Dendritic cell treated with granulocyte-macrophage colony-stimulating factor and Interleukin-4, amounts not matched to agents 40 ng/mL and 50 ng/mL, for 4 days (primary cell): ENCODE data around the gene SSBP4.
"Not testable (repeated sequence)": the region's sequence is repeated elsewhere in the genome, so short reads cannot be mapped to it uniquely, and the experiment has no call there.

Source experiments
- H3K27ac Mint-ChIP-seq: one replicate; pipeline ENCODE4 v1.8.0; 2022; ENCODE audit warnings: mild to moderate bottlenecking, mixed read lengths
- H3K27me3 Mint-ChIP-seq: one replicate; pipeline ENCODE4 v1.8.0; 2022; ENCODE audit warnings: mild to moderate bottlenecking, mixed read lengths
- H3K36me3 Mint-ChIP-seq: one replicate; pipeline ENCODE4 v1.8.0; 2022; ENCODE audit warnings: low read depth, mixed read lengths
- H3K4me1 Mint-ChIP-seq: one replicate; pipeline ENCODE4 v1.8.0; 2022; ENCODE audit warnings: low read depth, mixed read lengths
- H3K4me3 Mint-ChIP-seq: one replicate; pipeline ENCODE4 v1.8.0; 2022; ENCODE audit warnings: mild to moderate bottlenecking, moderate library complexity, mixed read lengths
- H3K9me3 Mint-ChIP-seq: one replicate; pipeline ENCODE4 v1.8.0; 2022; ENCODE audit warnings: mixed read lengths
- intact Hi-C: fragments of 100-400 bp; cut with micrococcal nuclease; formaldehyde crosslinking; loops from one replicate; pipeline ENCODE4 v1.15.0; 2022

SSBP4 gene

DNA sequence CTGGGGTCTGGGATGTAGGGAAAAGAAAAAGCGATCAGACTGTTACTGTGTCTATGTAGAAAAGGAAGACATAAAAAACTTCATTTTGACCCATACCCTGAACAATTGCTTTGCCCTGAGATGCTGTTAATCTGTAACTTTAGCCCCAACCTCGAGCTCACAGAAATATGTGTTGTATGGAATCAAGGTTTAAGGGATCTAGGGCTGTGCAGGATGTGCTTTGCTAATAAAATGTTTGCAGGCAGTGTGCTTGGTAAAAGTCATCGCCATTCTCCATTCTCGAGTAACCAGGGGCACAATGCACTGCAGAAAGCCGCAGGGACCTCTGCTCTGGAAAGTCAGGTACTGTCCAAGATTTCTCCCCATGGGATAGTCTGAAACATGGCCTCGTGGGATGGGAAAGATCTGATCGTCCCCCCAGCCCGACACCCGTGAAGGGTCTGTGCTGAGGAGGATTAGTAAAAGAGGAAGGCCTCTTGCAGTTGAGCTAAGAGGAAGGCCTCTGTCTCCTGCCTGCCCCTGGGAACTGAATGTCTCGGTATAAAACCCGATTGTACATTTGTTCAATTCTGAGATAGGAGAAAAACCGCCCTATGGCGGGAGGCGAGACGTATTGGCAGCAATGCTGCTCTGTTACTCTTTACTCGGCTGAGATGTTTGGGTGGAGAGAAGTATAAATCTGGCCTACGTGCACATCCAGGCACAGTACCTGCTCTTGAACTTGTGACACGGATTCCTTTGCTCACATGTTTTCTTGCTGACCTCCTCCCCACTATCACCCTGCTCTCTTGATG, 16.5 kb upstream of the SSBP4 start:
- H3K36me3 Mint-ChIP-seq, H3K27me3 Mint-ChIP-seq, H3K9me3 Mint-ChIP-seq, intact Hi-C loops: not testable (repeated sequence)
- peak overlapping the region; percentile 90 for H3K27ac Mint-ChIP-seq
- peaks cover 51% of the 10 kb centered on the region for H3K4me1 Mint-ChIP-seq
- peak overlapping the region; percentile 50 for H3K4me3 Mint-ChIP-seq

DNA sequence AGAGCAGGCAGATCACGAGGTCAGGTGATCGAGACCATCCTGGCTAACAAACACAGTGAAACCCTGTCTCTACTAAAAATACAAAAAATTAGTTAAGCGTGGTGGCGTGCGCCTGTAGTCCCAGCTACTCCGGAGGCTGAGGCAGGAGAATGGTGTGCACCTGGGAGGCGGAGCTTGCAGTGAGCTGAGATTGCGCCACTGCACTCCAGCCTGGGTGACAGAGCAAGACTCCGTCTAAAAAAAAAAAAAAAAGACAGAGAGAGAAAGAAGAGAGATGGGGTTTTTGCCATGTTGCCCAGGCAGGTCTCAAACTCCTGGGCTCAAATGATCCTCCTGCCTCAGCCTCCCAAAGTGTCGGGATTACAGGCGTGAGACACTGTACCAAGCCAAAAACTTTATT, 13.4 kb upstream of the SSBP4 start:
- H3K36me3 Mint-ChIP-seq, H3K27ac Mint-ChIP-seq, intact Hi-C loops, H3K4me3 Mint-ChIP-seq, H3K27me3 Mint-ChIP-seq, H3K9me3 Mint-ChIP-seq: not testable (repeated sequence)
- peaks cover 50% of the 10 kb centered on the region for H3K4me1 Mint-ChIP-seq

DNA sequence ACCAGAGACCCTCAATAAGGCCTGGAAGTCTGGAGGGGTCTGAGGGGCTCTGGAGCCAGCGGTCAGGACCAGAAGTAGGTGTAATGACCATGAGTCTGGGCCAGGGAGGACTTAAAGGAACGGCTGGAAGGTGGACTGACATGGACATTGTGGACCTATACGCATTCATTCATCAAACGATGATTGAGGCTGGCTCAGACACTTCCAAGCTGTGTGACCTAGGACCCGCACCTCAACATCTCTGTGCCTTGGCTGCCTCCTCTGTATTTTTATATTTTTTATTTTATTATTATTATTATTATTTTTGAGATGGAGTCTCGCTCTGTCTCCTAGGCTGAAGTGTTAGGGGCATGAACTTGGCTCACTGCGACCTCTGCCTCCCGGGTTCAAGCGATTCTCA, 12.4 kb upstream of the SSBP4 start:
- H3K9me3 Mint-ChIP-seq: no peaks in the 10 kb centered on the region
- no peaks in the 10 kb centered on the region for H3K36me3 Mint-ChIP-seq
- peaks cover 3% of the 10 kb centered on the region for H3K27me3 Mint-ChIP-seq
- no peak overlapping the region for H3K27ac Mint-ChIP-seq
- intact Hi-C loops: no loop called here
- H3K4me1 Mint-ChIP-seq: peaks cover 40% of the 10 kb centered on the region
- no peak overlapping the region for H3K4me3 Mint-ChIP-seq

DNA sequence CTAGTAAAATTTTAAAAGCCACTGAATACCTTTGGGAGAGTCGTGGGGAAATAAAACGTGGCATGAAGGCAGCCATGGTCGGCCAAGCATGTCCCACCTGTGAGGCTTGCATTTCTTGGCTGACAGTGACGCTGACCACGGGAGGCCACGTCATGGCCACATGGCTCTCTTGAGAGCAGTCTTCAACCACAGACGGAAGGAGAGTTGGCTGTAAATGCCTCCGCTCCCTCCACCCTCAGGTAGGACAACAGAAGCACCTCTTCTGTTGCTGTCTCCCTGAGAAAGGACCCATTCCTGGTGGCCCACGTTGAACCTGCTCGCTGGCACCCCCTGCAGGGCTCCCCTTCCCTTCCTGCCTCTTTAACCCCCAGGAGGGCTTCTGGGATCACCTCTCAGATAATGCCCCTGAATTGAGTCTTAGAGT, 11.1 kb upstream of the SSBP4 start:
- H3K4me3 Mint-ChIP-seq: no peak overlapping the region
- no peak overlapping the region for H3K27ac Mint-ChIP-seq
- intact Hi-C loops: loop anchor here (2.0 kb wide), 2 partner anchors 19 to 59 kb away; no protein-coding TSS in a partner anchor

DNA sequence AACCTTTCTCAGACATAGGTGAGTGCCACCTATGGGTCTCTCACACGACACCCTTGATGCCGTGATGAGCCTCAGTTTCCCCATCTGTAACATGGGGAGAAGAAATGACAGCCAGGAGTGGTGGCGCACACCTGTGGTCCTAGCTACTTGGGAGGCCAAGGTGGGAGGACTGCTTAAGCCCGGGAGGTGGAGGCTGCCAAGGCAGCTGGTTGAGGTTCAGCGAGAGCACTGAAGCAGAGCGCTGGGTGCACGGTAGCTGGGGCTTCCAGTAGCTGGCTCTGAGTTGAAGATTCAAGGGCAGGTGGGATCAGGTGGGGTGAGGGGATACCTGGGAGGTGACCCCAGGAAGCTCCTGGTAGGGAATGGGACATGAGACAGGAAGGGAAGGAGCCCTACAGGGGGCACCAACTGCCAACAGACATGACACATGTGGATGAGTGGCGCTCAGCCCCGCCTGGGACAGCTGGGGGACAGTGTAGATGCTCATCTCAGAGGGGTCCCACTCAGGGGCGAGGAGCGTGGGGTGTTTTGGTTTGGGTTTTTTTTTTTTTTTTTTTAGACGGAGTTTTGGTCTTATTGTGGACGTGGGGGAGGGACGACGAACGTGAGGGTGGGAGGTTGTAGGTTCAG, 6.5 kb upstream of the SSBP4 start:
- H3K36me3 Mint-ChIP-seq: no peaks in the 10 kb centered on the region
- peaks cover 14% of the 10 kb centered on the region for H3K27me3 Mint-ChIP-seq
- H3K4me3 Mint-ChIP-seq: no peak overlapping the region
- H3K27ac Mint-ChIP-seq: no peak overlapping the region
- H3K9me3 Mint-ChIP-seq: no peaks in the 10 kb centered on the region
- intact Hi-C loops: no loop called here
- H3K4me1 Mint-ChIP-seq: peaks cover 52% of the 10 kb centered on the region

More for the DNA sequence above, 11.1 kb upstream of the SSBP4 start:
- Mint-ChIP-seq H3K36me3 (no peaks in the 10 kb centered on the region), H3K27me3 (peaks cover 14% of the 10 kb centered on the region), H3K4me1 (peaks cover 27% of the 10 kb centered on the region), H3K9me3 (no peaks in the 10 kb centered on the region)

DNA sequence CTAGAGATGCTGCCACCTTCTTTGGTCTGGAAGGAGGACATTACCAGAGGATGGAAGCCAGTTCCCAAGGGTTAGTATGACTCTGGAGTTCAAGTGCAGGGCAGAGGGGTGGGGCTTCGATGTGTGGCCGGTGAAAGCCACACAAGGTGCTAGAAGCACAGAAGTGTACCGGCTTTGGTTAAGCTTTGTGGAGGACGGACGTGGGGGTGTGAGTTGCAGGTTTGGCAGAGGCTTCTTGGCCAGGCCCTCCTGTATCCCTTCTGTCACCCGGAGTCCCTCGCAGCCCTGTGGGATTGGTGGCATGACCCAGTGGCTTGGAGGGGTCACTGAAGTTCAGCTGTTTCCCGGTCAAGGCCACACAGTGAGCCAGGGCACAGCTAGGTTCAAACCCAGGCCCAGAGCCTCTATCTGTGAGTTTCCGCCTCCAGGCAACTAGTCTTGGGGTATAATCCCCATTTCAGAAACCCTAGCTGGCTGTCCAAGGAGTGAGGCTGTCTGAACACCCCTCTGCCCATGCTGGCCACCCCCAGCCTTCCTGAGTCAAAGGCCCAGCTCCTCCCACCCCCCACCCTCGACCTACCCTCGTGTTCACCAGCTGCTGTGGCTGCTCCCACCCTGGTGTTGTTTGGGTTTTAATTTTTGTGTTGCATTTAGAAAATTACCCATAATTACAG, 4.6 kb upstream of the SSBP4 start:
- peak overlapping the region; percentile 95 for H3K27ac Mint-ChIP-seq
- H3K4me1 Mint-ChIP-seq: peaks cover 58% of the 10 kb centered on the region
- peak overlapping the region; percentile 69 for H3K4me3 Mint-ChIP-seq
- no peaks in the 10 kb centered on the region for H3K9me3 Mint-ChIP-seq
- peaks cover under 1% of the 10 kb centered on the region for H3K36me3 Mint-ChIP-seq
- peaks cover 14% of the 10 kb centered on the region for H3K27me3 Mint-ChIP-seq
- intact Hi-C loops: loop anchor here (5.0 kb wide), 2 partner anchors 132 to 212 kb away; partner anchors contain the start of genes JUND and RAB3A

DNA sequence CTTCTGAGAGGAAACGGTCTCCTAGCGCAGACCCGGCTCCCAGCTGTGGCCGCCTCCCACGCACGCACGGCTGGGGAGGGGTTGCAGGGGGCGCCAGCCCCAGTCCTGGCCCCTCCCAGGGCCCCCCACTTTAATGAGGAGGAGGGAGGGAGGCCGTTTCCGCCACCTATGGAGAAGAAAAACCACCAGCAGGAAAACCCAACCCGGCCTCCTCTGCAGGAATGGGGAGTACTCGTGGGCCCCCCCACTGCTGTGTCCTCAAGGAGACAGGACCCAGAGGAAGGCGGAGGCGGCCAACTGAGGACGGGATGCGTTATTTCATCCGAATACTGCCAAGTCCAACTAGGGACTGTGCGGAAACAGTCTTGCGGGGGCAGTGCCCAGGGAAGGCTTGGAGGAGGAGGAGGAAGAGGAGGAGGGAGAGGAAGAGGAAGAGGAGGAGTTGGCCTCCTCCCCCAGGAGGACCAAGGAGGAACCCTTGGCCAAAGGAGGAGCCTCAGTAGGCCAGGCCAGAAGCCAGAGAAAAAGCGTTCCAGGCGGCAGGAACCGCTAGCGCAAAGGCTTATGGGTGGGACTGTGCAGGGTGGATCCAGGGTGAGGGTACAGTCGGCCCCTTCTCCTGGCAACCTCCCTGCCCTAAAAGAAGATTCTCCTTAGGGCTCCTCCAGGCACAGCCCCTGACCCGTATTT, 3.9 kb upstream of the SSBP4 start:
- Mint-ChIP-seq H3K4me1 (peaks cover 59% of the 10 kb centered on the region), H3K4me3 (peak overlapping the region; percentile 69), H3K36me3 (peaks cover 7% of the 10 kb centered on the region), H3K9me3 (no peaks in the 10 kb centered on the region), H3K27me3 (peaks cover 14% of the 10 kb centered on the region), H3K27ac (peak overlapping the region; percentile 95)
- intact Hi-C loops: loop anchor here (5.0 kb wide), 2 partner anchors 133 to 213 kb away; partner anchors contain the start of genes JUND and RAB3A

DNA sequence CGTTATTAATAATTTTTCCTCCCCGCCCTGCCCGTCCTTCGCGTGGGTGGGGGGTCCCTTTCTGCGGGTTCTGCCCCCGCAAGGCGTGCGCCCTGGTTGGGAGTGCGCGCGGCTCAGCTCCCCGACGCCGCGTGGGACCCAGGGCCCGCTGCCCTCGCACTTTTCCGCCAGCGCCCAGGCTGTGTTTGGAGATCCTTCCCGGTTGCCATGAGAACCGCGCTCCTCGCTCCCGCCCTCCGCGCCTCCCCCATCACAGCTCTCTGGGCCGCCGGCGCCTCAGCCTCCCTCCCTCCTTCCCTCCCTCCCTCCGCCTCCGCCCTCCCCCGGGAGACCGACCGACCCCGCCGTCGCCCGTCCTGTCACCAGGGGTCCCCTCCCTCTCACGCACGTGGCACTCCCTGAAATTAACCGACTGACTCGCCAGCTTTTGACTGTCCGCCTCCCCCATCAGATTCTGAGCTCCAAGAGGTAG, 2.4 kb upstream of the SSBP4 start:
- peaks cover 70% of the 10 kb centered on the region for H3K4me1 Mint-ChIP-seq
- intact Hi-C loops: loop anchor here (5.0 kb wide), 2 partner anchors 135 to 215 kb away; partner anchors contain the start of genes JUND and RAB3A
- H3K27me3 Mint-ChIP-seq: peaks cover 10% of the 10 kb centered on the region
- H3K27ac Mint-ChIP-seq: peak overlapping the region; percentile 95
- H3K9me3 Mint-ChIP-seq: no peaks in the 10 kb centered on the region
- peaks cover 11% of the 10 kb centered on the region for H3K36me3 Mint-ChIP-seq
- peak overlapping the region; percentile 65 for H3K4me3 Mint-ChIP-seq

DNA sequence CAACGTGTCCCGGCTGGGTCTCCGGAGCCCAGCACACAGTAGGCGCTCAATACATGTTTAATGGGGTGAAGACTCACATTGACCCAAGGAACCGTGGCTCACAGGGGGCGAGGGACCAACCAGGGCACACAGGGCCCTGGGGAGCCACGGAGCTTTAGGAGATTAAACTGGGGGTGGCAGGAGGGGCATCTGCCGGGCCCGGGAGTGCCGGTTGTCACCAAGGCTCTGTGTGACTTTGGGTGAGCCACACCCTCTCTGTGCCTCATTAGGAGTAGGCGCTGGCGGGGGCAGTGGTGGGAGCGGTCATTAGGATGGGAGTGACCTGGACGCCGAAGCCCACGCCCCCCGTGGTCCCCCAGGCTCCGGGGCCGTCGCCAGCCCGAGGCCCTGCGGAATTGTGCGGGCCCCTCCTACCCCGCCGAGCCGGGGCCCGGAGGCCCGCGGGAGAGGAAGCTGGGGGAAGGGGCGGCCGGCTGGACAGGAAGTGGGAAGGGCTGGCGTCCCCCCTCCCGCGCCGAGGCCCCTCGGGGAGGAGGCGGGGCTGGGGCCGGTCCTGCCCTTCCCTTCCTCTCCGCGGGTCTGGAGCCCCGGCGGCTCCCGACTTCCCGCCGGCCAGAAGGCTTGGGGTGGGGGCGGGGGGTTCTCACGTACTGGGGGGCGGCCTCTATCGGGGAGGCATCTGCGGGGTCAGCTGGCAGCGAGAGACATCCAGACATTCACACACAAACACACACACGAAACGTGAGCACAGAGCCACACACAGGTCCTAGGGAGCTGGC, 1.8 kb upstream of the SSBP4 start:
- Mint-ChIP-seq H3K27ac (peak overlapping the region; percentile 95), H3K27me3 (peaks cover 5% of the 10 kb centered on the region), H3K4me1 (peaks cover 76% of the 10 kb centered on the region), H3K4me3 (peak overlapping the region; percentile 71), H3K36me3 (peaks cover 17% of the 10 kb centered on the region), H3K9me3 (no peaks in the 10 kb centered on the region)
- intact Hi-C loops: loop anchor here (5.0 kb wide), 2 partner anchors 135 to 215 kb away; partner anchors contain the start of genes JUND and RAB3A

DNA sequence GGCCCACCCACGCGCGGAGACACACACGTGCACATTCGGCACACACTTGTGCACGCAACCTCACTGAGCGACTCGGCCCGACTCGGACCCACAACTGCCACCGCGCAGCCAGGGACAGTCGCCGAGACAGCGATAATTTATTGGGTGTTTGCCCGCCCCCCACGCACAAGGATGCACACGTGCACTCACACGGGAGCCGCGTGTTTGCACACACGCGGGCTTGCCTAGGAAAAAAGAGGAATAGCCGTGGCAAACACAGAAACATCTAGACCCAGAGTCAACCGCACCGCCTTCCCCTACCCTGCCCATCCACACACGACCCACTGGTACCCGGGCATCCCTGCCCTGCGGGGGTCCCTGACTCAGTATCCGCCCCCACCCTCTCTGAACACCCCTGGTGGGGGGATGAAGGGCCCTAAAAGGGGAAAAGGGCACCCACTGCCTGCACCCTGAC, 1.1 kb upstream of the SSBP4 start:
- intact Hi-C loops: loop anchor here (5.0 kb wide), 2 partner anchors 136 to 216 kb away; partner anchors contain the start of genes JUND and RAB3A

DNA sequence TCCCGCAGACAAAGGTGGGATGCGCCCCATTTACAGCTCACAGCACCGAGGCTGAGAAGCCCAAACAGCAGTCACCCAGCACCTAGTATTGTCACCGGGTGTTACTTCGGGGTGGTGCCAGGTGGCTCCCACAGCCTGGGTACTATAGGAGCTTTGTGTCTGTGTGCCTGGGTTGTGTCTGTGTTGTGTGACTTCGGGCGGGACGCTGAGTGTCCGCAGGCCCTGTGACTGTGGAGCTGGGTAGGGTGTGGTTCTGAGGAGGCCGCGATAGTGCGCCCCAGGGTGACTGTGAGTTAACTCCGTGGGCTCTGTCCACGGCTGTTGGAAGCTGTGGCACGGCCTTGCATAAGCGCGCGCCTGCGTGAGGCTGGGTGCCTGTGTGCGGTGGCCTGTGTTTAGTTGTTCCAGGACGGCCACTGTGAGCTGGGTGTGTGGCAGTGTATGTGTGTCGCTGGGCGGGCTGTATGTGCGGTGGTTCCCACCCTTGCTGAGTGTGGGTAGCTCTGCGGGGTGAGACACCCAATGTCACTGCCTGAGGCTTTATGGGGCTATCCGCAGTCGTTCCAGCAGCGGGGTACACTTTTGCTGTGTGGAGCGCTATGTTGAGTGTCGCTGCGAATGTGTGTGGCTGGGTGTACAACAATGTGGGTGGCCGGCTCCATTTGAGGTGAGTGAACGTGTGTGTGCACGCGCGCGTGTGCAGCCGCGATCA, 559 bp upstream of the SSBP4 start:
- H3K9me3 Mint-ChIP-seq: no peaks in the 10 kb centered on the region
- intact Hi-C loops: loop anchor here (5.0 kb wide), 2 partner anchors 136 to 216 kb away; partner anchors contain the start of genes JUND and RAB3A
- peaks cover 29% of the 10 kb centered on the region for H3K36me3 Mint-ChIP-seq
- H3K27ac Mint-ChIP-seq: peak overlapping the region; percentile 95
- peaks cover 87% of the 10 kb centered on the region for H3K4me1 Mint-ChIP-seq
- peak overlapping the region; percentile 71 for H3K4me3 Mint-ChIP-seq
- no peaks in the 10 kb centered on the region for H3K27me3 Mint-ChIP-seq

More for the DNA sequence above, 1.1 kb upstream of the SSBP4 start:
- H3K27ac Mint-ChIP-seq: peak overlapping the region; percentile 95
- H3K4me1 Mint-ChIP-seq: peaks cover 82% of the 10 kb centered on the region
- peaks cover 23% of the 10 kb centered on the region for H3K36me3 Mint-ChIP-seq
- peak overlapping the region; percentile 71 for H3K4me3 Mint-ChIP-seq
- H3K9me3 Mint-ChIP-seq: no peaks in the 10 kb centered on the region
- no peaks in the 10 kb centered on the region for H3K27me3 Mint-ChIP-seq
